WERI-Rb-1 (cell line): ENCODE measurements around the gene IL17RB.
A peak's percentile ranks its signal among the peaks of the same experiment; 100 is the strongest.

ENCODE experiments used
- DNase-seq: peaks from one replicate; pipeline ENCODE4 v3.0.0-alpha.2; 2020
- H3K27ac ChIP-seq: fragments of 250-450 bp; sonication (Bioruptor Pico); 2 replicates; pipeline ENCODE4 v1.5.1; 2020; ENCODE audit warnings: mild to moderate bottlenecking, moderate library complexity
- H3K27me3 ChIP-seq: fragments of 250-450 bp; sonication (Bioruptor Pico); 2 replicates; pipeline ENCODE4 v1.5.1; 2021; ENCODE audit warnings: mild to moderate bottlenecking, low read depth, moderate library complexity; ENCODE audit not compliant: insufficient read depth, severe bottlenecking
- H3K36me3 ChIP-seq: fragments of 250-450 bp; sonication (Bioruptor Pico); 2 replicates; pipeline ENCODE4 v1.5.1; 2020; ENCODE audit warnings: mild to moderate bottlenecking, moderate library complexity
- H3K4me3 ChIP-seq: 2 replicates; pipeline ENCODE4 v1.5.1; 2011; ENCODE audit warnings: low read depth, mild to moderate bottlenecking, control low read depth, low read length
- H3K9me3 ChIP-seq: fragments of 250-450 bp; sonication (Bioruptor Pico); 2 replicates; pipeline ENCODE4 v1.5.1; 2021; ENCODE audit warnings: mild to moderate bottlenecking, moderate library complexity; ENCODE audit not compliant: severe bottlenecking
- TF ChIP-seq, protein P1 (sequence below): IDR thresholded peaks from 2 replicates; pipeline ENCODE4 v1.5.1; 2011; ENCODE audit warnings: low read depth, mild to moderate bottlenecking, control low read depth, inconsistent platforms, low read length

Gene IL17RB, protein sequence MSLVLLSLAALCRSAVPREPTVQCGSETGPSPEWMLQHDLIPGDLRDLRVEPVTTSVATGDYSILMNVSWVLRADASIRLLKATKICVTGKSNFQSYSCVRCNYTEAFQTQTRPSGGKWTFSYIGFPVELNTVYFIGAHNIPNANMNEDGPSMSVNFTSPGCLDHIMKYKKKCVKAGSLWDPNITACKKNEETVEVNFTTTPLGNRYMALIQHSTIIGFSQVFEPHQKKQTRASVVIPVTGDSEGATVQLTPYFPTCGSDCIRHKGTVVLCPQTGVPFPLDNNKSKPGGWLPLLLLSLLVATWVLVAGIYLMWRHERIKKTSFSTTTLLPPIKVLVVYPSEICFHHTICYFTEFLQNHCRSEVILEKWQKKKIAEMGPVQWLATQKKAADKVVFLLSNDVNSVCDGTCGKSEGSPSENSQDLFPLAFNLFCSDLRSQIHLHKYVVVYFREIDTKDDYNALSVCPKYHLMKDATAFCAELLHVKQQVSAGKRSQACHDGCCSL

DNA sequence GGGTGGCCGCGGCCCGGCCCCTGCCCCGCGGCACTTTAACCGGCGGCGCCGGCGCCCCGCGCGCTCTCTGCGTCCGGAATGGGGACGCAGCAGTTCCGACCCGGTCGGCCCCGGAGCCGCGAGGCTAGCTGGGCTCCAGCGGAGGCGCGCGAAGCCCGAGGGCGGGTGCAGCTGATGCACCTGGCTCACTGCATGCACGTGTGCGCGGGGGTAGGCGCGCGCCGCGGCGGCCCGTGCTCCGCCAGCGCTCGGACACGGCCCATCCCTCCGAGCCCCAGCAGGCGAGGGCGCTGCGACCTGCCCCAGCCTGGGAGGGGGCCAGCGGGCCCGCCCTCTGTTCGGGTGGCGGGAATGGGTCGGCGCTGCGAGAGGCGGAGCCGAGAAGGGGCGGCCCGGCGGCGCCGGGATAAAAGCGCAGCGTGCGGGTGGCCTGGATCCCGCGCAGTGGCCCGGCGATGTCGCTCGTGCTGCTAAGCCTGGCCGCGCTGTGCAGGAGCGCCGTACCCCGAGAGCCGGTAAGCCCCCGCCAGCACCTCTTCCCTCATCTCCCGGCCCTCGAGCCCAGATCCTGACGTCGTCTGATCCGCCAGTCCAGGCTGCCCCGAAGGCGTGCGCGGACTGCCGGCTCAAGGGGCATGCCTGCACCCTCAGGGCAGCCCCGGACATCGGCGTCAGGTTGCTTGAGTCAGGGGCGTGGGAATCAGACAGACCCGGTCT is at the start of gene IL17RB, which contains the start of gene CHDH:
Gene IL17RB (plus strand): TSS at position 435 of the 717 bp plus-strand sequence. CDS start 21 bp downstream, at position 456.
Gene CHDH (minus strand): TSS at position 286 of the 717 bp plus-strand sequence. CDS start 22,411 bp downstream, outside the sequence.
- no peaks in the 10 kb centered on the region for H3K36me3 ChIP-seq
- TF ChIP-seq, protein P1, sequence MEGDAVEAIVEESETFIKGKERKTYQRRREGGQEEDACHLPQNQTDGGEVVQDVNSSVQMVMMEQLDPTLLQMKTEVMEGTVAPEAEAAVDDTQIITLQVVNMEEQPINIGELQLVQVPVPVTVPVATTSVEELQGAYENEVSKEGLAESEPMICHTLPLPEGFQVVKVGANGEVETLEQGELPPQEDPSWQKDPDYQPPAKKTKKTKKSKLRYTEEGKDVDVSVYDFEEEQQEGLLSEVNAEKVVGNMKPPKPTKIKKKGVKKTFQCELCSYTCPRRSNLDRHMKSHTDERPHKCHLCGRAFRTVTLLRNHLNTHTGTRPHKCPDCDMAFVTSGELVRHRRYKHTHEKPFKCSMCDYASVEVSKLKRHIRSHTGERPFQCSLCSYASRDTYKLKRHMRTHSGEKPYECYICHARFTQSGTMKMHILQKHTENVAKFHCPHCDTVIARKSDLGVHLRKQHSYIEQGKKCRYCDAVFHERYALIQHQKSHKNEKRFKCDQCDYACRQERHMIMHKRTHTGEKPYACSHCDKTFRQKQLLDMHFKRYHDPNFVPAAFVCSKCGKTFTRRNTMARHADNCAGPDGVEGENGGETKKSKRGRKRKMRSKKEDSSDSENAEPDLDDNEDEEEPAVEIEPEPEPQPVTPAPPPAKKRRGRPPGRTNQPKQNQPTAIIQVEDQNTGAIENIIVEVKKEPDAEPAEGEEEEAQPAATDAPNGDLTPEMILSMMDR: 0 out of 2 replicates have a peak, but pooled peaks have one; percentile 16
- peaks cover 4% of the 10 kb centered on the region for H3K9me3 ChIP-seq
- H3K4me3 ChIP-seq: peak within 1 kb of the TSS; percentile 49
- peak; percentile 63 for DNase-seq
- H3K27ac ChIP-seq: no peak within 1 kb of the TSS
- H3K27me3 ChIP-seq: no peaks in the 10 kb centered on the region

DNA sequence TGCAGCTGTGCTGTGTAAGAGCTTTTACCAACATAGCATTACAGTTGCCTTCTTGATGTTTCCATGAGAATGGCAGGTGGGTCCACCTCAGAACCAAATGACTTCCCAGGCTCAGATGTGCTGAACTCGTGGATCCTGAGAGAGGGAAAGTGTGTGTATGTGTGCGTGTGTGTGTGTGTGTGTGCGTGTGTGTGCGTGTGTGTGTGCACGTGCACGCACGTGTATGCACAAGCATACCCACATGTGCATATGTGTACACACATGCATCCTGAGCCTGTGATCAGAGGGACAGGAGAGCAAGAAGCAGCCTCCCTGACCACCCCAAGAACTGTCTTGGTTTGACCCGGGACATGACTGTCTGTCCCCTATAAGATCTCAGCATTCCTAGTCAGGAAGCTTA is 48.2 kb upstream of the IL17RB start:
- no peaks in the 10 kb centered on the region for H3K27me3 ChIP-seq
- no peak overlapping the region for H3K27ac ChIP-seq
- H3K4me3 ChIP-seq: no peak overlapping the region
- TF ChIP-seq, protein P1: no peak
- H3K9me3 ChIP-seq: no peaks in the 10 kb centered on the region
- no peak for DNase-seq
- H3K36me3 ChIP-seq: no peaks in the 10 kb centered on the region

DNA sequence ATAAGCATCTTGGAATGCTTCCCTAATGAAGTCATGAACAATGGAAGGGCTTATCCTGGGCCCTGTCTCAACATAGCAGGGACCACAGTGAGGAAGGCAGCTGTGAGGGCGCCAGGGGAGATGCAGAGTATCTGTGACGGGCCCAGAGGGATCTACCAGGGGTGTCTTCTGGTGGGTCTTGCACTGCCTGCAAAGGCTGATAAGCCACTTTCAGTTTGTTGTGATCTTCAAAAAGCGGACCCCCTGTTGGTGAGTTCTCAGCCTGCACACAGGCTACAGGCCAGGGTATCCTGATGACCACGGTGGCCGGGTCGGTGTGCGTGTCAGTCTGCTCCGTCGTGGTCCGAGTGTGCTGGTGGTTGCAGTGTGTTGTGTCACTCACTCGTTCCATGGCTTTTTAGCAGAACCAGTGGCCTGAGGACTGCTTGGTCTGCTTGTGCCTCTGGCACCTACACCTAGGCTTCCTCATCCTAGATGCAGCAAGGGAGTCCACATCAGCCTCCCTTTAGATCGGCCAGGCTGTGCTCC is 47.0 kb upstream of the IL17RB start:
- H3K9me3 ChIP-seq: no peaks in the 10 kb centered on the region
- no peak overlapping the region for H3K4me3 ChIP-seq
- H3K27ac ChIP-seq: no peak overlapping the region
- no peaks in the 10 kb centered on the region for H3K27me3 ChIP-seq
- no peak for DNase-seq
- H3K36me3 ChIP-seq: no peaks in the 10 kb centered on the region
- TF ChIP-seq, protein P1: no peak

DNA sequence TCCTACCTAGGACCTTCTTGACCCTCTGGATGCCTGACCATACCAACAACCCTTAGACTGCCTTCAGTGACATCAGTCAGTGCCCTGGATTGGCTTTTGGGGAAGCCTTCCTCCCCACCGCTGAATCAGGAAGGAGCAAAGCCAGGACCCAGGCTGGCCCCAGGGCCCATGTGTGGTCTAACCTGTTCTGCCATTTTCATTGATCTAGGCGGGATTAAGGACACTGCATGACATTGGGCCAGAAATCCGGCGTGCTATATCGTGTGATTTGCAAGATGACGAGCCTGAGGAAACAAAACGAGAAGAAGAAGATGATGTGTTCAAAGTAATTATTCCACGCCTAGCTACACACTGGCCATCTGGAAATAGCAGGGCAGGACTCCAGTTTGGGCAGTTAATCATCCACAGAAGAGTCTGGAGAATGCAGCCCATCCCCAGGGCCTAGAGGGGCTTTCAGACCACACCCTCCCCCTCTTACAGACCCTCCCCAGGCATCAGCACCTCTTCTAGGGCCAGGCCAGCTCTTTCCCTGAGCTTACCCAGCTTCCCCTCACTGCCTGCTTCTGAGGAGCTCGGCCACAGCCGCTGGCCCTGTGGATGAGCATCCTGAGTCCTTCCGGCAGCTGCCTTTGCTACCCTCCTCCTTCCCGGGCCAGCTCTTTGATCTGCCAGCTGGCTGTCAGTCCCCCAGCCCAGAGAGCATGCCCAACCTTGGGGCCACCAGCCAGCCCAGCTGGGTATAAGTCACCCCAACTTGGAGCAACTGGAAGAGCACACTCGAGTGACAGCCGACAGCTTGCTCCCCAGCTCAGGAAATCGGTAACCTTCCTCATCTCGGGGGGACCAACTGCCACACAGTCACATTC is 46.1 kb upstream of the IL17RB start:
- no peaks in the 10 kb centered on the region for H3K9me3 ChIP-seq
- H3K4me3 ChIP-seq: no peak overlapping the region
- DNase-seq: no peak
- no peak overlapping the region for H3K27ac ChIP-seq
- TF ChIP-seq, protein P1: no peak
- H3K36me3 ChIP-seq: no peaks in the 10 kb centered on the region
- no peaks in the 10 kb centered on the region for H3K27me3 ChIP-seq

DNA sequence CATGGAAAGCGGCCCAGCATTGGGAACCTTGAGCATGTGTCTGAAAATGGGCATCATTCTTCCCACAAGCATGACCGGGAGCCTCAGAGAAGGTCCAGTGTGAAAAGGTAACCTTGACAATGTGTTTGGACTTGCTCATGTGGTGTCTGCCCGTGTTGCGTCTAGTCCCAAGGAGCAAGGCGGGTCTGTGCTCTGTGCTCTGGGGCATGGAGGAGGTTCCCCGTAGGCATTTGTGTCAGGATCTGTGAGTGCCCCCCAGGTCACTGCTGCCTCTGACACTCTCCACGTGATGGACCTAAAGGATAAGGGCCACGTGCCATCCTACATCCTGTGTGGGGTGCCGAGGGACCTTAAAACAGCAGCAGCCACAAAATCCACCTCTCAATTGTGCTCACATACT is 45.0 kb upstream of the IL17RB start:
- TF ChIP-seq, protein P1: no peak
- H3K27me3 ChIP-seq: no peaks in the 10 kb centered on the region
- DNase-seq: no peak
- H3K9me3 ChIP-seq: no peaks in the 10 kb centered on the region
- H3K36me3 ChIP-seq: no peaks in the 10 kb centered on the region
- H3K4me3 ChIP-seq: no peak overlapping the region
- H3K27ac ChIP-seq: no peak overlapping the region
